ENCODE results near the gene TNIP1. TPM values are rescaled to one million over a fixed set of nuclear protein-coding genes. Genes with fewer than 3 reads are reported as not detected.

TNIP1 gene
- total RNA-seq, 1 donor from 2014 or later = 512 TPM

GRCh38 chr5:151075698-151076331 lies 5.0 kb downstream of the TNIP1 start:
- Mint-ChIP-seq H3K36me3 (ENCODE audit: low read depth) (peaks cover 87% of the 10 kb centered on the region), H3K4me1 (peaks cover 96% of the 10 kb centered on the region), H3K9me3 (no peaks in the 10 kb centered on the region), H3K4me3 (peak overlapping the region; percentile 93), H3K27ac (peak overlapping the region; percentile 94), H3K27me3 (no peaks in the 10 kb centered on the region)
- CTCF ChIA-PET = interaction anchor here (1.0 to 2.4 kb wide), 6 partner anchors 10 to 41 kb away, joined by 3 to 9 read pairs (median 3); no protein-coding TSS in a partner anchor
- no peak for ATAC-seq (ENCODE audit: low read depth)
- intact Hi-C loops (cut with micrococcal nuclease) = no loop called here
- POLR2A ChIA-PET = interaction anchor here (0.6 to 7.0 kb wide), 8 partner anchors 9 to 87 kb away, joined by 3 to 90 read pairs (median 4); no protein-coding TSS in a partner anchor
- no peak for DNase-seq
- TF ChIP-seq CTCF (IDR thresholded peaks at IDR 0.05) = no peak

- Mint-ChIP-seq H3K27me3 (no peaks in the 10 kb centered on the region), H3K4me1 (peaks cover 99% of the 10 kb centered on the region), H3K36me3 (ENCODE audit: low read depth) (peaks cover 89% of the 10 kb centered on the region), H3K4me3 (no peak overlapping the region), H3K27ac (peak overlapping the region; percentile 94), H3K9me3 (no peaks in the 10 kb centered on the region)
- no peak for TF ChIP-seq CTCF (IDR thresholded peaks at IDR 0.05)
- intact Hi-C loops (cut with micrococcal nuclease) = no loop called here
- DNase-seq (no peak), ATAC-seq (ENCODE audit: low read depth) (no peak)
- ChIA-PET POLR2A (interaction anchor here (0.6 to 11.3 kb wide), 8 partner anchors 8 to 152 kb away, joined by 3 to 242 read pairs (median 6); partner anchors contain the start of gene TNIP1), CTCF (interaction anchor here (1.0 to 1.7 kb wide), 2 partner anchors 23 to 40 kb away, joined by 8 to 9 read pairs; no protein-coding TSS in a partner anchor)
Measured at GRCh38 chr5:151074557-151074956, 6.3 kb downstream of the TNIP1 start.

GRCh38 chr5:151073280-151073679 lies 7.6 kb downstream of the TNIP1 start:
- Mint-ChIP-seq H3K36me3 (ENCODE audit: low read depth) (peaks cover 89% of the 10 kb centered on the region), H3K4me1 (peaks cover 99% of the 10 kb centered on the region), H3K27ac (peak overlapping the region; percentile 65), H3K9me3 (no peaks in the 10 kb centered on the region), H3K27me3 (no peaks in the 10 kb centered on the region), H3K4me3 (no peak overlapping the region)
- ChIA-PET CTCF (no interaction called here), POLR2A (interaction anchor here (0.7 to 11.3 kb wide), 3 partner anchors 9 to 20 kb away, joined by 4 to 242 read pairs (median 34); partner anchors contain the start of gene TNIP1)
- intact Hi-C loops (cut with micrococcal nuclease) = no loop called here
- ATAC-seq (ENCODE audit: low read depth) = no peak
- no peak for TF ChIP-seq CTCF (IDR thresholded peaks at IDR 0.05)
- no peak for DNase-seq

- ChIA-PET CTCF (interaction anchor here (1.7 kb wide), 1 partner anchor 21 kb away, joined by 5 read pairs; no protein-coding TSS in a partner anchor), POLR2A (interaction anchor here (3.7 to 11.3 kb wide), 2 partner anchors 9 to 13 kb away, joined by 34 to 242 read pairs; partner anchors contain the start of gene TNIP1)
- Mint-ChIP-seq H3K27me3 (no peaks in the 10 kb centered on the region), H3K9me3 (no peaks in the 10 kb centered on the region), H3K27ac (peak overlapping the region; percentile 66), H3K36me3 (ENCODE audit: low read depth) (peaks cover 89% of the 10 kb centered on the region), H3K4me1 (peaks cover 99% of the 10 kb centered on the region), H3K4me3 (no peak overlapping the region)
- no peak for TF ChIP-seq CTCF (IDR thresholded peaks at IDR 0.05)
- intact Hi-C loops (cut with micrococcal nuclease) = no loop called here
- DNase-seq (no peak), ATAC-seq (ENCODE audit: low read depth) (no peak)
Measured at GRCh38 chr5:151072630-151073025, 8.2 kb downstream of the TNIP1 start.
